Peyer's patch (tissue), 4 donors: ENCODE data around the gene RPTOR. TPM values are rescaled to one million over a fixed set of nuclear protein-coding genes. Genes with fewer than 3 reads are reported as not detected.

Source experiments
- DNase-seq, 3 donors: peaks; one replicate each; pipeline ENCODE4 v3.0.0-alpha.2; 2017 to 2019
- H3K27ac ChIP-seq, 4 donors: fragments of 200-600 bp; sonication (generic); one replicate each; pipeline ENCODE4 v1.5.1; 2016 to 2019
- H3K27me3 ChIP-seq, 2 donors: fragments of 200-600 bp; sonication (generic); one replicate each; pipeline ENCODE4 v1.5.1; 2019
- H3K36me3 ChIP-seq, 3 donors: fragments of 200-600 bp; sonication (generic); one replicate each; pipeline ENCODE4 v1.5.1; 2016 to 2019
- H3K4me1 ChIP-seq, 4 donors: fragments of 200-600 bp; sonication (generic); one replicate each; pipeline ENCODE4 v1.5.1; 2016 to 2019
- H3K4me3 ChIP-seq, 4 donors: fragments of 200-600 bp; sonication (generic); 1 replicate in 3 of 4; 2 replicates in 1 of 4; pipeline ENCODE4 v1.5.1; 2016 to 2019; ENCODE audit warnings: mild to moderate bottlenecking in 1 of 4
- H3K9me3 ChIP-seq, 4 donors: fragments of 200-600 bp; sonication (generic); one replicate each; pipeline ENCODE4 v1.5.1; 2016 to 2019; ENCODE audit warnings: mild to moderate bottlenecking in 1 of 4
- POLR2A ChIP-seq, 2 donors: fragments of 450-650 bp; IDR thresholded peaks; one replicate each; pipeline ENCODE4 v1.5.1; 2017; ENCODE audit warnings: antibody characterized with exemption in 2 of 2, mild to moderate bottlenecking in 2 of 2, moderate library complexity in 2 of 2
- total RNA-seq, 4 donors: library from RNA; depleted of rRNA; stranded (reverse); fragments of >200 nt; gene quantifications; one replicate each; pipeline ENCODE4 v1.1.0, GENCODE V29; 2016
- TF ChIP-seq, protein P1 (sequence below), 6 experiments: fragments of 450-650 bp in 4 of 6; fragments of 200-600 bp in 2 of 6; sonication (generic) in 1 of 6; IDR thresholded peaks; one replicate each; pipeline ENCODE4 v1.5.1; 2017 to 2019; ENCODE audit warnings: antibody characterized with exemption in 6 of 6, mild to moderate bottlenecking in 3 of 6, moderate library complexity in 1 of 6

Gene RPTOR
- total RNA-seq, 4 donors from 2014 or later, result 42.4 to 73.6 (median 64.2) TPM

DNA sequence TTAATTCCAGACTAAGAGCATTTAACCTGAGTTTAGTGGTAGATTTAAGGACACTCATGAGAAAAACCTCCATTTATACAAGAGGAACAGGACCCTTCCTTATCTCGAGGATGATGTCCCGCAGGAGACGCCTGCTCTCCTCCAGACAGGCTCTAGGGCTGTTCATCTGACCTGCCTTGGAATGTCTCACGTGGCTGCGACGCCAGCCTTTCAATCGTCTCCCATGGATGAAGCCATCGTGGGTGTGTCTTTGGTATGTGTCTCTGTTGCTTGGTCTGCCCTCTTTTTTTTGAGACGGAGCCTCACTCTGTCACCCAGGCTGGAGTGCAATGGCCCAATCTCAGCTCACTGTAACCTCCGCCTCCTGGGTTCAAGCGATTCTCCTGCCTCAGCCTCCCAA lies 463.5 kb downstream of the RPTOR start:
- H3K27me3 ChIP-seq, result peaks cover 0 to 11% of the 10 kb centered on the region in 2 donors
- TF ChIP-seq, protein P1, sequence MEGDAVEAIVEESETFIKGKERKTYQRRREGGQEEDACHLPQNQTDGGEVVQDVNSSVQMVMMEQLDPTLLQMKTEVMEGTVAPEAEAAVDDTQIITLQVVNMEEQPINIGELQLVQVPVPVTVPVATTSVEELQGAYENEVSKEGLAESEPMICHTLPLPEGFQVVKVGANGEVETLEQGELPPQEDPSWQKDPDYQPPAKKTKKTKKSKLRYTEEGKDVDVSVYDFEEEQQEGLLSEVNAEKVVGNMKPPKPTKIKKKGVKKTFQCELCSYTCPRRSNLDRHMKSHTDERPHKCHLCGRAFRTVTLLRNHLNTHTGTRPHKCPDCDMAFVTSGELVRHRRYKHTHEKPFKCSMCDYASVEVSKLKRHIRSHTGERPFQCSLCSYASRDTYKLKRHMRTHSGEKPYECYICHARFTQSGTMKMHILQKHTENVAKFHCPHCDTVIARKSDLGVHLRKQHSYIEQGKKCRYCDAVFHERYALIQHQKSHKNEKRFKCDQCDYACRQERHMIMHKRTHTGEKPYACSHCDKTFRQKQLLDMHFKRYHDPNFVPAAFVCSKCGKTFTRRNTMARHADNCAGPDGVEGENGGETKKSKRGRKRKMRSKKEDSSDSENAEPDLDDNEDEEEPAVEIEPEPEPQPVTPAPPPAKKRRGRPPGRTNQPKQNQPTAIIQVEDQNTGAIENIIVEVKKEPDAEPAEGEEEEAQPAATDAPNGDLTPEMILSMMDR (IDR thresholded peaks at IDR 0.05), result no peak
- TF ChIP-seq POLR2A (IDR thresholded peaks at IDR 0.05), result no peak
- no peak for DNase-seq
- H3K4me1 ChIP-seq, result peaks cover 0 to 17% (median 11%) of the 10 kb centered on the region in 4 donors
- no peak overlapping the region for H3K4me3 ChIP-seq
- H3K9me3 ChIP-seq, result no peaks in the 10 kb centered on the region
- no peak overlapping the region for H3K27ac ChIP-seq
- H3K36me3 ChIP-seq, result no peaks in the 10 kb centered on the region

DNA sequence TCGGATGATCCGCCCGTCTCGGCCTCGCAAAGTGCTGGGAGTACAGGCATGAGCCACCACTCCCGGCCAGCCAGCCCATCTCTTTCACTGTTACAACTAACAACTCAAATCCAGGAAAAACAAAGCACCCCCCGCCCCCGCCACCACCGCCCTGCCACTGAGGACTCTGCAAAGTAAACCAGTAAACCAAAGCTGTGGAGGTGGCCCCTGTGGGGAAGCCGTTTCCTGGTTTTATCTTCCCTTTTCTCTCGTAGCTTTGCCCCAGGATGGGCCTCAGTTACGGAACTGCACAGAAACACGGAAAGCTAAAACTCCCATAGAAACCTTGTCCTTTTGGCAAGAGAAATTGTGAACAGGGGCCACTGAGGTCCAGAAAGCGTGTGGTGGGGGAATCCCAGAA lies 464.5 kb downstream of the RPTOR start:
- peaks cover 0 to 3% of the 10 kb centered on the region in 2 donors for H3K27me3 ChIP-seq
- DNase-seq, result no peak
- H3K4me3 ChIP-seq, result no peak overlapping the region
- H3K36me3 ChIP-seq, result no peaks in the 10 kb centered on the region
- no peak overlapping the region for H3K27ac ChIP-seq
- TF ChIP-seq POLR2A (IDR thresholded peaks at IDR 0.05), result no peak
- TF ChIP-seq, protein P1 (IDR thresholded peaks at IDR 0.05), result no peak
- H3K4me1 ChIP-seq, result peaks cover 0 to 7% (median 4%) of the 10 kb centered on the region in 4 donors
- H3K9me3 ChIP-seq, result no peaks in the 10 kb centered on the region

DNA sequence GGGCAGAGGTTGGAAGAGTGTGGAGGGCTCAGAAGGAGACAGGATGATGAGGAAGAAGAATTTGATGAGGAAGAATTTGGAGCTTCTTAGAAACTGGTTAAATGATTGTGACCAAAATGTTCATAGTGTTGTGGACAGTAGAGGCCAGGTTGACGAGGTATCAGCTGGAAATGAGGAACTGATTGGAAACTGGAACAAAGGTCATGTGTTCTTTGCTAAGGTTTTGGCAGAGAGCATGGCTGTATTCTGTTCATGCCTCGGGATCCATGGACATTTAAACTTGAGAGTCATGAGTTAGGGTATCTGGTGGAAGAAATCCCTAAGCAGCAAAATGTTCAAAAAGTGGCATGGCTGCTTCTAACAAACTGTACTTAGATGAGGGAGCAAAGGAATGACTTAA lies 466.3 kb downstream of the RPTOR start:
- TF ChIP-seq POLR2A (IDR thresholded peaks at IDR 0.05), result no peak
- TF ChIP-seq, protein P1 (IDR thresholded peaks at IDR 0.05), result no peak
- H3K4me1 ChIP-seq, result no peaks in the 10 kb centered on the region
- no peak for DNase-seq

DNA sequence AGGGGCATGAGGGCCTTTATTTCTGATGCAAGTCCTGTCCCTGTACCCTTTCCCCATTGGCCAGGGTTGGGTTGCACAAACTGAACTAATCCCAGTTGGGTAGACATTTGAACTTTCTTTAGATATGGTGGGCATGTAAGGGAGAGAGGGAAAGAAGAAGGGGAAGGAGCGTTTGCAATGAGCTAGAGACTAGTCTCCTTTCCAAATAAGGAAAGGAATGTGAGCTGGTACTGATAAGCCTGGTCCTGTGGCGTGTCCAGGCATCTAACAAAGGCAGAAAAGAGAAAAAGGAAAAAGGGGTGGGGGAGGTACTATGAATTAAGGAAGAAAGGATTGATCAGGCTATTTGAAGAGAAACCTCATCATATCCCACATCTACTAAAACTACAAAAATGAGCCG lies 467.3 kb downstream of the RPTOR start:
- TF ChIP-seq POLR2A (IDR thresholded peaks at IDR 0.05), result no peak
- TF ChIP-seq, protein P1 (IDR thresholded peaks at IDR 0.05), result no peak
- Histone ChIP-seq H3K27ac (no peak overlapping the region), H3K27me3 (no peaks in the 10 kb centered on the region), H3K9me3 (no peaks in the 10 kb centered on the region), H3K4me1 (no peaks in the 10 kb centered on the region), H3K4me3 (no peak overlapping the region), H3K36me3 (no peaks in the 10 kb centered on the region)
- DNase-seq, result no peak

More for the DNA sequence above, 466.3 kb downstream of the RPTOR start:
- Histone ChIP-seq H3K4me3 (no peak overlapping the region), H3K9me3 (no peaks in the 10 kb centered on the region), H3K27me3 (no peaks in the 10 kb centered on the region), H3K36me3 (no peaks in the 10 kb centered on the region), H3K27ac (no peak overlapping the region)

DNA sequence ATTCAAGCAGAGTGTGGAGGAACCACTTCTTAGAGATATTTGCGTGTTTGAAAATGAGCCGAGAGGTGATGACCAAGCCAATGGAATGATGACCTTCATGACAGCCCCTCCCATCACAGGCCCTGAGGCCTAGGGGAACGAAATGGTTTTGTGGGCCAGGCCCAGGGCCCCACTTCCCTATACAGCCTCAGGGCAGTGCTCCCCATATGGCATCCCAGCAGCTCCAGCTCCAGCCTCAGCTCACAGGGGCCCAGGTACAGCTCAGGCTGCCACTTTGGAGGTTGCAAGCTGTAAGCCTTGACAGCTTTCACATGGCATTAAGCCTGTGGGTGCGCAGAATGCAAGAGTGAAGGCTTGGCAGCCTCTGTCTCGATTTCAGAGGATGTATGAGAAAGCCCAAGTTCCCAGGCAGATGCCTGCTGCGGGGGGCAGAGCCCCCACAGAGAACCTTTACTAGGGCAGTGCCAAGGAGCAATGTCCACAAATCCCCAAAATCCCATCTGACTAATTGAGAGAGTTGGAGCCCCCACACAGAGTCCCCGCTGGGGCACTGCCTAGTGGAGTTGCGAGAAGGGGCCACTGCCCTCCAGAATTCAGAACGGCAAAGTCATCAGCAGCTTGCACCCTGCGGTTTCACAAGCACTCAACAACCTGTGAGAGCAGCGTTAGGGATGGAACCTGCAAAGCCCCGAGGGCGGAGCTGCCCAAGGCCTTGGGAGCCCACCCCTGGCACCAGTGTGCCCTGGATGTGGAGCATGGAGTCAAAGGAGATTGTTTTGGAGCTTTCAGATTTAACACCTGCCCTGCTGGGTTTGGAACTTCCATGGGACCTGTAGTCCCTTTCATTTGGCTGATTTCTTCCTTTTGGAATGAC lies 468.2 kb downstream of the RPTOR start:
- no peak overlapping the region for H3K4me3 ChIP-seq
- H3K36me3 ChIP-seq, result no peaks in the 10 kb centered on the region
- H3K27me3 ChIP-seq, result no peaks in the 10 kb centered on the region
- TF ChIP-seq, protein P1 (IDR thresholded peaks at IDR 0.05), result no peak
- no peak for TF ChIP-seq POLR2A (IDR thresholded peaks at IDR 0.05)
- H3K9me3 ChIP-seq, result no peaks in the 10 kb centered on the region
- no peak for DNase-seq
- H3K27ac ChIP-seq, result no peak overlapping the region
- H3K4me1 ChIP-seq, result peaks cover 0 to 6% (median 2%) of the 10 kb centered on the region in 4 donors
